ENCODE data around the gene HMGB3.

- TF ChIP-seq EZH2phosphoT487 (IDR thresholded peaks at IDR 0.05; ENCODE audit: insufficient read depth, low read depth) (no peak), EZH2 (IDR thresholded peaks at IDR 0.05; ENCODE audit: insufficient read depth, poor library complexity, severe bottlenecking) (no peak)
These were observed 6.3 kb downstream of the HMGB3 start for GRCh38 chrX:150989420-150989819.

Measured in GM23248 (cell line).